Glutamatergic neuron (in vitro differentiated cells): ENCODE data around the gene EEF1E1. TPM values are rescaled to one million over a fixed set of nuclear protein-coding genes. Genes with fewer than 3 reads are reported as not detected.

ENCODE experiments used
- DNase-seq: peaks from one replicate; pipeline ENCODE4 v3.0.0; 2022
- H3K27ac Mint-ChIP-seq: one replicate; pipeline ENCODE4 v1.8.0; 2020; ENCODE audit warnings: mild to moderate bottlenecking, mixed read lengths, inconsistent platforms; ENCODE audit not compliant: unreplicated experiment
- H3K27me3 Mint-ChIP-seq: one replicate; pipeline ENCODE4 v1.8.0; 2020; ENCODE audit warnings: mild to moderate bottlenecking, moderate library complexity, mixed read lengths, inconsistent platforms; ENCODE audit not compliant: unreplicated experiment
- H3K36me3 Mint-ChIP-seq: one replicate; pipeline ENCODE4 v1.8.0; 2020; ENCODE audit warnings: mild to moderate bottlenecking, mixed read lengths, inconsistent platforms; ENCODE audit not compliant: unreplicated experiment
- H3K4me1 Mint-ChIP-seq: one replicate; pipeline ENCODE4 v1.8.0; 2020; ENCODE audit warnings: mild to moderate bottlenecking, low read depth, mixed read lengths, inconsistent platforms; ENCODE audit not compliant: unreplicated experiment
- H3K4me3 Mint-ChIP-seq: one replicate; pipeline ENCODE4 v1.8.0; 2020; ENCODE audit warnings: mild to moderate bottlenecking, mixed read lengths, inconsistent platforms; ENCODE audit not compliant: unreplicated experiment
- H3K9me3 Mint-ChIP-seq: one replicate; pipeline ENCODE4 v1.8.0; 2020; ENCODE audit warnings: mild to moderate bottlenecking, moderate library complexity, mixed read lengths, inconsistent platforms; ENCODE audit not compliant: unreplicated experiment
- total RNA-seq: library from RNA; stranded (reverse); fragmentation: NEBNext Ultra II Directional; extraction: Animal tissue kit (Norgen Biotek cat#: 25700); gene quantifications from one replicate; pipeline ENCODE4 v1.2.1, GENCODE V29; 2021; ENCODE audit not compliant: unreplicated experiment
- TF ChIP-seq, protein P1 (sequence below): fragments of 200-600 bp; sonication (generic); IDR thresholded peaks from one replicate; pipeline ENCODE4 v1.5.0; 2021; ENCODE audit not compliant: partially characterized antibody, unreplicated experiment

EEF1E1 gene
- total RNA-seq, 1 donor from 2014 or later, result 20.6 TPM

DNA sequence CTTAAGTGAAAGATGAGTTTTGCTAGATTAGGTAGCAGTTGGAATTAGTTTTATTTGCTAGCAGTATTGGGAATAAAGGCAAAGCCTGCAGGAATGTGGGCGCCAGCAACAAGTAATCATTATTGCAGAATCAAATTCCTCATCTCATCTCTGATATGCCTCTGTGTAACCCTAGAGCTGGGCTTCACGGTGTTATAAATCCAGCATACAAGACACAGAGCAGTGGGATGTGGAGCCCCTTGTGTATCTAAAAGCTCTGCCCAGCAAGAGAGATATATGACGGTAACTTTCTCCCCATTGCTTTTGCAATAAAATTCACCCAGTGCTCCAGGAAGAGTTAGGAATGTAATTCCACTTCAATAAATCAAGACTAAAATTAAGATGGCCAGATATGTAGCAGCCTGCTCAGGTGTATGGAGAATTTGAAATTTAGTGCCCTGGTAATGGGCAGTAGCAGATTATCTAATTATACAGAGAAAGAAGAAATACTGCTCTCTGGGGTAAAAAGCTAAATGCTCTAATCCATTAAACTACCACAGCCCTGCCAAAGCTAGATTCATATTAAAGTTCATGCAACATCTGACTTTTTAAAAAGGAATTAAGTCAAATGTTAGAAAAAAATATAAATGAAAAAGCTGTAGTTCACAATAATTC lies 32.6 kb downstream of the EEF1E1 start:
- Mint-ChIP-seq H3K4me1 (no peaks in the 10 kb centered on the region), H3K9me3 (no peaks in the 10 kb centered on the region), H3K36me3 (no peaks in the 10 kb centered on the region), H3K4me3 (no peak overlapping the region), H3K27me3 (no peaks in the 10 kb centered on the region), H3K27ac (no peak overlapping the region)
- DNase-seq, result no peak
- TF ChIP-seq, protein P1, sequence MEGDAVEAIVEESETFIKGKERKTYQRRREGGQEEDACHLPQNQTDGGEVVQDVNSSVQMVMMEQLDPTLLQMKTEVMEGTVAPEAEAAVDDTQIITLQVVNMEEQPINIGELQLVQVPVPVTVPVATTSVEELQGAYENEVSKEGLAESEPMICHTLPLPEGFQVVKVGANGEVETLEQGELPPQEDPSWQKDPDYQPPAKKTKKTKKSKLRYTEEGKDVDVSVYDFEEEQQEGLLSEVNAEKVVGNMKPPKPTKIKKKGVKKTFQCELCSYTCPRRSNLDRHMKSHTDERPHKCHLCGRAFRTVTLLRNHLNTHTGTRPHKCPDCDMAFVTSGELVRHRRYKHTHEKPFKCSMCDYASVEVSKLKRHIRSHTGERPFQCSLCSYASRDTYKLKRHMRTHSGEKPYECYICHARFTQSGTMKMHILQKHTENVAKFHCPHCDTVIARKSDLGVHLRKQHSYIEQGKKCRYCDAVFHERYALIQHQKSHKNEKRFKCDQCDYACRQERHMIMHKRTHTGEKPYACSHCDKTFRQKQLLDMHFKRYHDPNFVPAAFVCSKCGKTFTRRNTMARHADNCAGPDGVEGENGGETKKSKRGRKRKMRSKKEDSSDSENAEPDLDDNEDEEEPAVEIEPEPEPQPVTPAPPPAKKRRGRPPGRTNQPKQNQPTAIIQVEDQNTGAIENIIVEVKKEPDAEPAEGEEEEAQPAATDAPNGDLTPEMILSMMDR, result no peak

- no peak overlapping the region for H3K4me3 Mint-ChIP-seq
- peaks cover 1% of the 10 kb centered on the region for H3K4me1 Mint-ChIP-seq
- no peaks in the 10 kb centered on the region for H3K36me3 Mint-ChIP-seq
- TF ChIP-seq, protein P1, result no peak
- no peak for DNase-seq
- no peaks in the 10 kb centered on the region for H3K9me3 Mint-ChIP-seq
- H3K27me3 Mint-ChIP-seq, result no peaks in the 10 kb centered on the region
- H3K27ac Mint-ChIP-seq, result no peak overlapping the region
These were observed 33.2 kb downstream of the EEF1E1 start for GRCh38 chr6:8069151-8069550.

DNA sequence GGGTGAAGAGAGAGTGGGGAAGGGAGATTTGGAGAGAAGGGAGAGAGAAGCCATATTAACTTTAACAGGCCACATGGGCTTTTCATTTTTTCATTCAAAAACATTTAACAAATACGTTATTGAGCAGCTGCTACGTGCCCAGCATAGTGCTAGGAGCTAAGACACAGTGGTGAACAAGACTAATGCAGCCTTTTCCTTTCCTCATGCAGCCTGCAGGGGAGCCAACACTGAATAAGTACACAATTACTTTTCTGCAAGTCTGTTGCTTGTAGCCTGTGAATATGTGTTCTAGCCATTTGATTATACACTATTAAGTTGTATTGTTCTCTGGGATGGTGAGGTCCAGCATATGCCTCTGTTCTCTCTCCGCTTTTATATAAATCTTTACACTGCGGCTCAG lies 36.2 kb downstream of the EEF1E1 start:
- TF ChIP-seq, protein P1, result no peak
- H3K36me3 Mint-ChIP-seq, result no peaks in the 10 kb centered on the region
- H3K4me1 Mint-ChIP-seq, result peaks cover 1% of the 10 kb centered on the region
- H3K27me3 Mint-ChIP-seq, result no peaks in the 10 kb centered on the region
- no peaks in the 10 kb centered on the region for H3K9me3 Mint-ChIP-seq
- no peak overlapping the region for H3K27ac Mint-ChIP-seq
- no peak overlapping the region for H3K4me3 Mint-ChIP-seq
- no peak for DNase-seq

DNA sequence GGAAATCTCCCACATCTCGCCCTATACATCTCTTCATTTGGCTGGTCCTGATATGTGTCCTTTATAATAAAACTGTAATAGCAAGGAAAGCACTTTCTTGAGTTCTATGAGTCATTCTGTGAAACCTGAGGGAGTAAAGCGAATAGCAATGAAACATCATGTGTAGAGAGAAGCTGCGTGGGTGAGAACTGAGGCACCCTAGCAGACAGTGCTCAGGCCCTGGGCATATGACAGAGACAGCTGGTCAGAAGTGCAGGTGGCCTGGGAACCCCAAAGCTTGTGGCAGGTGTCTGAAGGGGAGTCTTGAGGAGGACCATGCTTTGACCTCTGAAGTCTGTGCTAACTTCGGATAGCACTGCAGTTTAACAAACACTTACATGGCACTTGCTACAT lies 36.8 kb downstream of the EEF1E1 start:
- TF ChIP-seq, protein P1, result no peak
- H3K27ac Mint-ChIP-seq, result no peak overlapping the region
- H3K4me3 Mint-ChIP-seq, result no peak overlapping the region
- H3K4me1 Mint-ChIP-seq, result peaks cover 1% of the 10 kb centered on the region
- DNase-seq, result no peak
- no peaks in the 10 kb centered on the region for H3K36me3 Mint-ChIP-seq
- H3K9me3 Mint-ChIP-seq, result no peaks in the 10 kb centered on the region
- no peaks in the 10 kb centered on the region for H3K27me3 Mint-ChIP-seq

DNA sequence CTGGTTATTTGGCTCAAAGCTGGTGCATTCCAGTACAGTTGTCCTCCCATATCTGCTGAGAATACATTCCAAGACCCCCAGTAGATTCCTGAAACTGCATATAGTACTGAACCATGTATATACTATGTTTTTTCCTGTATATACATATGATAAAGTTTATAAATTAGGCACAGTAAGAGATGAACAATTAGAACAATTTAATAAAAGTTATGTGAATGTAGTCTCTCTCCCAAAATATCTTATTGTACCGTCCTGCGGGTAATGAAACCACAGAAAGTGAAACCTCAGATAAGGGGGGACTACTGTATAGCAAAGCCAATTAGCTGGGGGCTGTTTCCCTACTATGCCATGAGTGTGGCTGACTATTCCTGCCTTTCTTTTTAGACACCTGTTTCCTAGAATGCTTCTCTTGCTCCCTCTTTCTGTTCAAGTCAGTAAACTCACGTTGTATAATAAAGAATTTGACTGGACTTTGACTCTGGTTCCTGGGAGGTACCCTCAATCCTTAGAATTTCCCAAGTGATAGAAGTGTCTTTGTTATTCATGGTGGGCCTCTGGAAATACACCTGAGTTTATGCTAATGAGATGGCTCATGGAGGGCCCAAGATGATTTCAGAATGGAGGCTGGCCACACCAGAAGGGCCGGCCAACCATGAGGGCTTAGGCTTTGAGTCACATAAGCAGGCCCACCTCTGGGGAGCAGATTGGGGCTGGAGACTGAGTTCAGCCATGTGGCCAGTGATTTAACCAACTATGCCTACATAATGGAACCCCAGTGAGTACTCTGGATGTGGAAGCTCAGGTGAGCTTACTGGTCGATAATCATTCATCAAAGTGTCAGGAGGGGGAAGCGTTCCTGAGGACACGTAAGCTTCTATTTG lies 37.5 kb downstream of the EEF1E1 start:
- Mint-ChIP-seq H3K4me1 (peaks cover 1% of the 10 kb centered on the region), H3K9me3 (no peaks in the 10 kb centered on the region), H3K36me3 (no peaks in the 10 kb centered on the region), H3K27ac (no peak overlapping the region), H3K27me3 (no peaks in the 10 kb centered on the region), H3K4me3 (peak overlapping the region; percentile 91)
- TF ChIP-seq, protein P1, result no peak
- no peak for DNase-seq
